Body of pancreas (tissue), 4 donors: ENCODE results near the gene PDE8B. TPM values are rescaled to one million over a fixed set of nuclear protein-coding genes. Genes with fewer than 3 reads are reported as not detected.
A peak's percentile ranks its signal among the peaks of the same experiment; 100 is the strongest.

ENCODE experiments used
- ATAC-seq: fragments of 150-250 bp; one replicate; pipeline ENCODE4 v1.9.1; 2016
- DNase-seq, 4 donors: peaks; one replicate each; pipeline ENCODE4 v3.0.0-alpha.2; 2019
- H3K27ac ChIP-seq, 4 donors: fragments of 200-600 bp; sonication (generic); 1 replicate in 3 of 4; 2 replicates in 1 of 4; pipeline versions ENCODE4 v1.5.1 to v1.6.1; 2016 to 2019; ENCODE audit warnings: mild to moderate bottlenecking in 1 of 4, mixed read lengths in 1 of 4, moderate library complexity in 1 of 4
- H3K27me3 ChIP-seq, 2 donors: fragments of 200-600 bp; sonication (generic); one replicate each; pipeline ENCODE4 v1.6.0; 2016; ENCODE audit warnings: mild to moderate bottlenecking in 1 of 2
- H3K36me3 ChIP-seq, 2 donors: fragments of 200-600 bp; sonication (generic); replicated peaks in 1 of 2; 2 replicates each; pipeline ENCODE4 v1.5.1; 2016; ENCODE audit warnings: low read depth in 2 of 2; ENCODE audit not compliant: insufficient read depth in 1 of 2
- H3K4me1 ChIP-seq: fragments of 200-600 bp; sonication (generic); one replicate; pipeline ENCODE4 v1.6.0; 2016
- H3K4me3 ChIP-seq, 2 donors: fragments of 200-600 bp; sonication (generic); 1 replicate in 1 of 2; 2 replicates in 1 of 2; pipeline ENCODE4 v1.5.1; 2016 to 2019
- H3K9me3 ChIP-seq, 3 donors: fragments of 200-600 bp; sonication (generic); 1 replicate in 2 of 3; 2 replicates in 1 of 3; pipeline ENCODE4 v1.5.1; 2016
- POLR2A ChIP-seq, 3 donors: fragments of 450-650 bp; IDR thresholded peaks; one replicate each; pipeline ENCODE4 v1.6.1; 2016; ENCODE audit warnings: antibody characterized with exemption in 3 of 3, mild to moderate bottlenecking in 2 of 3
- WGBS, 2 donors: methylation state at CpG; one replicate each; pipeline ENCODE4 v1.1.5; 2017; 5-methylcytosine and 5-hydroxymethylcytosine counted together
- intact Hi-C: fragments of 100-400 bp; cut with DNase I; formaldehyde crosslinking; loops from one replicate; pipeline ENCODE4 v1.15.1; 2023
- total RNA-seq, 2 donors: library from RNA; depleted of rRNA; stranded (reverse); fragments of >200 nt; gene quantifications; one replicate each; pipeline ENCODE4 v1.1.0, GENCODE V29; 2016
- TF ChIP-seq, protein P1 (sequence below), 7 experiments: fragments of 450-650 bp in 4 of 7; fragments of 200-600 bp in 3 of 7; sonication (generic) in 3 of 7; IDR thresholded peaks; one replicate each; pipeline ENCODE4 v1.5.1; 2016 to 2019; ENCODE audit warnings: antibody characterized with exemption in 7 of 7

PDE8B gene
- total RNA-seq, 2 donors from 2014 or later: 8.3 to 15.8 TPM

DNA sequence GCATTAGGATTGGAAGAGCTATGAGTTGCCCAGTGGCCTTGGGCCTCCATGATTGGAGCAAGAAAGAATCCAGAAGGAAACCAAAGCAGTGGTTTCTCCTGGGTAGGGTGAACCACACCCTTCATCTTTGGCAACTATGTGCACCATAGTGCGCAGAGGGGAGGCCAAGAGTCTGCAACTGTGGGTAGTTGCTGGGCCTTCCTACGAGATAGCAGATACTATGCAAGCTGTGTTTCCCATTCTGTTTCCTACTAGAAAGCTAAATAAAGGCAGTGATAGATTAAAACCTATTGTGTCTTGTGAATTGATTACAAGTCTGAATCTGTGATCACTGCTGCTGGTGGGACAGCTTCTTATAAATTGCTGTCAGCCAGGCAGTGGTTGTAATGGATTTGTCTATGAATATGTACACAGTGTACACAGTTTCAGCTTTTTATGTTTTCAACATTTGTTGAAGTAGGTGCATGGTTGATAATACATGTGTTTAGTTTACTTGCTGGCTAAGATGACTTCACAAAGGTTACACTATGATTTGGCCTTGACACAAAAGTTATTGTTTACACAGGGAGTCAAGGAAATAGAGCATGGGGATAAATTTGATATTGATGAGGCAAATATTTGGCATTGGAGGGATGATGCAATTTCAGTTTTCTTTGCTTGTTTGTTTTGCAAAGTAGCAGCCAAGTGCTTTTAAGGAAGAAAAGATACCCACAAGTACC lies 23.7 kb upstream of the PDE8B start:
- peak; percentile 93 for ATAC-seq
- H3K4me1 ChIP-seq: peaks cover 34% of the 10 kb centered on the region
- H3K27ac ChIP-seq: peak overlapping the region; percentile 48 to 65 (median 56)
- intact Hi-C loops: no loop called here
- no peaks in the 10 kb centered on the region for H3K9me3 ChIP-seq
- WGBS, 2 donors: 44 to 63% methylated on average over 2 of the region's 2 CpGs
- H3K4me3 ChIP-seq: no peak overlapping the region
- no peak for TF ChIP-seq POLR2A (IDR thresholded peaks at IDR 0.05)
- TF ChIP-seq, protein P1, sequence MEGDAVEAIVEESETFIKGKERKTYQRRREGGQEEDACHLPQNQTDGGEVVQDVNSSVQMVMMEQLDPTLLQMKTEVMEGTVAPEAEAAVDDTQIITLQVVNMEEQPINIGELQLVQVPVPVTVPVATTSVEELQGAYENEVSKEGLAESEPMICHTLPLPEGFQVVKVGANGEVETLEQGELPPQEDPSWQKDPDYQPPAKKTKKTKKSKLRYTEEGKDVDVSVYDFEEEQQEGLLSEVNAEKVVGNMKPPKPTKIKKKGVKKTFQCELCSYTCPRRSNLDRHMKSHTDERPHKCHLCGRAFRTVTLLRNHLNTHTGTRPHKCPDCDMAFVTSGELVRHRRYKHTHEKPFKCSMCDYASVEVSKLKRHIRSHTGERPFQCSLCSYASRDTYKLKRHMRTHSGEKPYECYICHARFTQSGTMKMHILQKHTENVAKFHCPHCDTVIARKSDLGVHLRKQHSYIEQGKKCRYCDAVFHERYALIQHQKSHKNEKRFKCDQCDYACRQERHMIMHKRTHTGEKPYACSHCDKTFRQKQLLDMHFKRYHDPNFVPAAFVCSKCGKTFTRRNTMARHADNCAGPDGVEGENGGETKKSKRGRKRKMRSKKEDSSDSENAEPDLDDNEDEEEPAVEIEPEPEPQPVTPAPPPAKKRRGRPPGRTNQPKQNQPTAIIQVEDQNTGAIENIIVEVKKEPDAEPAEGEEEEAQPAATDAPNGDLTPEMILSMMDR (IDR thresholded peaks at IDR 0.05): no peak
- DNase-seq: no peak
- no peaks in the 10 kb centered on the region for H3K36me3 ChIP-seq
- H3K27me3 ChIP-seq: no peaks in the 10 kb centered on the region

DNA sequence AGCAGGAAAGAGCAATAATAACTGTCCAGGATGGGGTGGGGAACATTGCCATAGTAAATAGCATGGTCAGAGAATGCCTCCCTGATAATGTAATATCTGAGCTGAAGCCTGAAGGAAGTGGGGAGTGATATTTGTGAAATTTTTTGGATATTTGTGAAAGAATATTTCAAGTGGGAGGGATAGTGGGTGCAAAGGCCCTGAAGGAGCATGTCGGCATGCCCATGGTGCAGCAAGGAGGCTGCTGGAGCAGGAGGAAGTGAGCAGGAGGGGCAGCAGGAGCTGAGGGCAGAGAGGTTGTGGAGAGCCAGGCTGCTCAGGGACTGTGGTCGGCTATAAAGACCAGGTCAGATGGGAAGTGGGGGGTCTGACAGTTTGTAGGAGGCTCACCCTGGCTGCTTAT lies 21.1 kb upstream of the PDE8B start:
- TF ChIP-seq, protein P1 (IDR thresholded peaks at IDR 0.05): no peak
- TF ChIP-seq POLR2A (IDR thresholded peaks at IDR 0.05): no peak
- intact Hi-C loops: no loop called here
- H3K4me3 ChIP-seq: no peak overlapping the region
- 90 to 95% methylated on average over 2 of the region's 2 CpGs for WGBS, 2 donors
- no peaks in the 10 kb centered on the region for H3K27me3 ChIP-seq
- no peak overlapping the region for H3K27ac ChIP-seq
- H3K9me3 ChIP-seq: no peaks in the 10 kb centered on the region
- DNase-seq (no peak), ATAC-seq (no peak)
- H3K4me1 ChIP-seq: peaks cover 26% of the 10 kb centered on the region
- no peaks in the 10 kb centered on the region for H3K36me3 ChIP-seq

DNA sequence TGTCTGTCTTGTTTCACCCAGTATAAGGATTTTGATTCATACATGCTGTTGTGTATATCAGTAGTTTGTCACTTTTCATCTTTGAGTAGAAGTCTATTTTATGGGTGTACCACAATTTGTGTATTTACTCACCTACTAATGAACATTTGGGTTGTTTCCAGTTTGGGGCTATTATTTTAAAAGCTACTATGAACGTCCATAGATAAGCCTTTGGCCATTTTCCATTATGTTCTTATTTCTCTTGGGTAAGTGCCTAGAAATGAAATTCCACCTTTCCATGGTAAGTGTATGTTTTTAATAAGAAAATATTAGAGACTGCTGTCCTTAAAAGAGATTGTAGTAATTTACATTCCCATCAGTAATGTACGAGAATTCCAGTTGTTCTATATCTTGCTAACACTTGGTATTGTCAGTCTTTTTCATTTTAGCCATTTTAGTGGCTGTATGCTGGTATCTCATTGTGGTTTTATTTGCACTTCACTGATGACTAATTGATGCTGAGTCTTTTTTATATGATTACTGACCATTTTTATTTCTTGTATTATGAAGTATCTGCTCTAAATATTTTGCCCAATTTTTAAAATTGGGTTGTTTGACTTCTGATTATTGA lies 17.9 kb upstream of the PDE8B start:
- WGBS, 2 donors: 46 to 53% methylated on average over 2 of the region's 2 CpGs
- no peaks in the 10 kb centered on the region for H3K9me3 ChIP-seq
- no peak overlapping the region for H3K4me3 ChIP-seq
- H3K27ac ChIP-seq: no peak overlapping the region
- H3K36me3 ChIP-seq: no peaks in the 10 kb centered on the region
- peaks cover 5% of the 10 kb centered on the region for H3K4me1 ChIP-seq
- no peak for DNase-seq
- no peak for TF ChIP-seq POLR2A (IDR thresholded peaks at IDR 0.05)
- TF ChIP-seq, protein P1 (IDR thresholded peaks at IDR 0.05): no peak
- intact Hi-C loops: no loop called here
- no peak for ATAC-seq
- no peaks in the 10 kb centered on the region for H3K27me3 ChIP-seq

DNA sequence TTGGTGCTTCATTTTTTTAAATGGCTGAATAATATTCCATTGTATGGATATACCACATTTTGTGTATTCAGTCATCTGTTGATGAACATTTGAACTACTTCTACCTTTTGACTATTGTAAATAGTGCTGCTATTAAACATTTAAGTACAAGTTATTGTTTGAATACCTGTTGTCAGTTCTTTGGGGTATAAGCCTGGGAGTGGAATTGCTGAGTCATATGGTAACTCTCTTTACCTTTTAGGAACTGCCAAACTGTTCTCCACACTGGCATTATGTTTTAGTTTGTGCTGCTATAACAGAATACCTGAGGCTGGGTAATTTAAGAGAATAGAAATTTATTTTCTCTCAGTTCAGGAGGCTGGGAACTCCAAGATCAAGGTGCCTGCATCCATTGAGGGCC lies 15.7 kb upstream of the PDE8B start:
- H3K4me3 ChIP-seq: no peak overlapping the region
- no peaks in the 10 kb centered on the region for H3K36me3 ChIP-seq
- H3K9me3 ChIP-seq: no peaks in the 10 kb centered on the region
- DNase-seq (no peak), ATAC-seq (no peak)
- H3K27me3 ChIP-seq: no peaks in the 10 kb centered on the region
- no peaks in the 10 kb centered on the region for H3K4me1 ChIP-seq
- intact Hi-C loops: no loop called here
- TF ChIP-seq POLR2A (IDR thresholded peaks at IDR 0.05): no peak
- TF ChIP-seq, protein P1 (IDR thresholded peaks at IDR 0.05): no peak
- H3K27ac ChIP-seq: no peak overlapping the region
